Nephron progenitor cell (in vitro differentiated cells): Measurements from ENCODE around the gene HSD17B2.
"Not testable (repeated sequence)": the region's sequence is repeated elsewhere in the genome, so short reads cannot be mapped to it uniquely, and the experiment has no call there.

Experiments used
- DNase-seq: peaks from one replicate; pipeline ENCODE4 v3.0.0; 2021
- H3K27ac Mint-ChIP-seq: 2 replicates; pipeline ENCODE4 v1.8.0; 2021; ENCODE audit warnings: mild to moderate bottlenecking, moderate library complexity, mixed read lengths
- H3K27me3 Mint-ChIP-seq: 2 replicates; pipeline ENCODE4 v1.8.0; 2021; ENCODE audit warnings: mild to moderate bottlenecking, low read depth, mixed read lengths; ENCODE audit not compliant: poor library complexity
- H3K36me3 Mint-ChIP-seq: 2 replicates; pipeline ENCODE4 v1.8.0; 2021; ENCODE audit warnings: low read depth, mixed read lengths
- H3K4me1 Mint-ChIP-seq: 2 replicates; pipeline ENCODE4 v1.8.0; 2021; ENCODE audit warnings: mixed read lengths
- H3K4me3 Mint-ChIP-seq: 2 replicates; pipeline ENCODE4 v1.8.0; 2021; ENCODE audit warnings: mild to moderate bottlenecking, moderate library complexity, mixed read lengths
- H3K9me3 Mint-ChIP-seq: 2 replicates; pipeline ENCODE4 v1.8.0; 2021; ENCODE audit warnings: mild to moderate bottlenecking, moderate library complexity, mixed read lengths
- CTCF ChIP-seq: fragments of 200-600 bp; sonication (generic); IDR thresholded peaks from 2 replicates; pipeline ENCODE4 v1.5.0; 2021; ENCODE audit warnings: antibody characterized with exemption

HSD17B2 gene

GRCh38 chr16:82005027-82005830, 29.8 kb upstream of the HSD17B2 start:
- Mint-ChIP-seq H3K27me3 (peaks cover 3% of the 10 kb centered on the region), H3K4me3 (no peak overlapping the region), H3K36me3 (peaks cover 7% of the 10 kb centered on the region), H3K27ac (no peak overlapping the region), H3K4me1 (no peaks in the 10 kb centered on the region), H3K9me3 (peaks cover 27% of the 10 kb centered on the region)
- no peak for DNase-seq
- TF ChIP-seq CTCF, result no peak

DNA sequence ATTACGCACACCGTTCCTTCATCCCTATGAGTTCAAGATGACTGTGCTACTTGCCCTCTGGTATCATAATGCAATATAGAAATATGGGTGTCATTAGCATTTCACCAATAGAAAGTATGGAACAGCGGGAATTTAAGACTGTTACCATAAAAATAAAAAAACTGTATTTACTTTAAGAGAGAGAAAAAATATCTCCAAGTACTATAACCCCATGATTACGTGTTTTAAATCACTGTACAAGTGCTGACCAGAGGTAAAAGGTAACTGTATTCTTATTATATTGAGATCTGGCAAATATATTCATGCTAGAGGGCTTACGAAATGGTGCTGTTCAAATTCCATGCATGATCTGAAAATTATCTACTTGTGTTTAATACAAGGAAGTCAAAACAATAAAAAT, 29.0 kb upstream of the HSD17B2 start:
- H3K4me3 Mint-ChIP-seq, result no peak overlapping the region
- H3K4me1 Mint-ChIP-seq, result no peaks in the 10 kb centered on the region
- H3K27me3 Mint-ChIP-seq, result peaks cover 6% of the 10 kb centered on the region
- H3K9me3 Mint-ChIP-seq, result peaks cover 35% of the 10 kb centered on the region
- peaks cover 7% of the 10 kb centered on the region for H3K36me3 Mint-ChIP-seq
- TF ChIP-seq CTCF, result no peak
- no peak overlapping the region for H3K27ac Mint-ChIP-seq
- no peak for DNase-seq

DNA sequence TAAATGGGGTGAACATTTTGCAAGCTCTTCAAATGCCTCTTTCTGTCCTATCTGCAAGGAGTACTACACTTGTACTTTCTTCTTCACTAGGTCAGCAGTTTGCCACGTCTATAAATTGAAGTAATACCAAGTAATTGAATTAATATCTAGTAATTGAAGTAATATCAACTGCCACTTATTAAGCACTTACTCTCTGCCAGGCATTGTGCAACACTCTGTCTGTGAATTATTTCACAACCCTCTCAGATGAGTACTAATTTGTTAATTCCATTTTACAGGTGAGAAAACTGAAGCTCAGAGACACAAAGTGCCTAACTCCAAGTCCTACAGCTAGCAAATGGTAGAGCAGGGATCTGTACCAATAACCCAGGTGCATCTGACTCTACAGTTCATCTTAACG, 27.9 kb upstream of the HSD17B2 start:
- no peak for DNase-seq
- Mint-ChIP-seq H3K4me1 (no peaks in the 10 kb centered on the region), H3K27me3 (peaks cover 11% of the 10 kb centered on the region), H3K36me3 (peaks cover 11% of the 10 kb centered on the region), H3K4me3 (no peak overlapping the region), H3K27ac (no peak overlapping the region), H3K9me3 (peaks cover 43% of the 10 kb centered on the region)
- no peak for TF ChIP-seq CTCF

DNA sequence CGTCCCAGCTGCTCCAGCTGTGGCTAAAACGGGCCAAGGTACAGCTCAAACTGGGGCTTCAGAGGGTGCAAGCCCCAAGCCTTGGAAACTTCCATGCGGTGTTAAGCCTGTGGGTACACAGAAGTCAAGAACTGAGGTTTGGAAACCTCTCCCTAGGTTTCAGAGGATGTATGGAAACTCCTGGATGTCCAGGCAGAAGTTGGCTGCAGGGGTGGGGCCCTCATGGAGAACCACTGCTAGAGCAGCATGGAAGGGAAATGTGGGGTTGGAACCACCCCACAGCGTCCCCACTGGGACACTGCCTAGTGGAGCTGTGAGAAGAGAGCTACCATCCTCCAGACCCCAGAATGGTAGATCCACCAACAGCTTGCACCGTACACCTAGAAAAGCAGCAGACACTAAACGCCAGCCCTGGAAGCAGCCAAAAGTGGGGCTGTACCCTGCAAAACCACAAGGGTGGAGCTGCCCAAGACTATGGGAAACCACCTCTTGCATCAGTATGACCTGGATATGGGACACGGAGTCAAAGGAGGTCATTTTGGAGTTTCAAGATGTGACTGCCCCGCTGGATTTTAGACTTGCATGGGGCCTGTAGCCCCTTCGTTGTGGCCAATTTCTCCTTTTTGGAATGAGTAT, 26.0 kb upstream of the HSD17B2 start:
- no peak for DNase-seq
- H3K4me3 Mint-ChIP-seq, result no peak overlapping the region
- H3K36me3 Mint-ChIP-seq, result peaks cover 11% of the 10 kb centered on the region
- peaks cover 11% of the 10 kb centered on the region for H3K27me3 Mint-ChIP-seq
- no peak for TF ChIP-seq CTCF
- peaks cover 45% of the 10 kb centered on the region for H3K9me3 Mint-ChIP-seq
- no peak overlapping the region for H3K27ac Mint-ChIP-seq
- no peaks in the 10 kb centered on the region for H3K4me1 Mint-ChIP-seq

DNA sequence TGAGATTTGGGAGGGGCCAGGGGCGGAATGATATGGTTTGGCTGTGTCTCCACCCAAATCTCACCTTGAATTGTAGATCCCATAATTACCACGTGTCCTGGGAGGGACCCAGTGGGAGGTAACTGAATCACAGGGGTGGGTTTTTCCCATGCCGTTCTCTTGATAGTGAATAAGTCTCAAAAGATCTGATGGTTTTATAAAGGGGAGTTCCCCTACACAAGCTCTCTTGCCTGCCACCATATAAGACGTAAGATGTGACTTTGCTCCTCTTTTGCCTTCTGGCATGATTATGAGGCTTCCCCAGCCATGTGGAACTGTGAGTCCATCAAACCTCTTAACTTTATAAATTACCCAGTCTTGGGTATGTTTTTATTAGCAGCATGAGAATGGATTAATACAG, 25.3 kb upstream of the HSD17B2 start:
- DNase-seq, H3K4me1 Mint-ChIP-seq, H3K27ac Mint-ChIP-seq, H3K4me3 Mint-ChIP-seq: not testable (repeated sequence)
- peaks cover 11% of the 10 kb centered on the region for H3K27me3 Mint-ChIP-seq
- H3K36me3 Mint-ChIP-seq, result peaks cover 11% of the 10 kb centered on the region
- H3K9me3 Mint-ChIP-seq, result peaks cover 46% of the 10 kb centered on the region

DNA sequence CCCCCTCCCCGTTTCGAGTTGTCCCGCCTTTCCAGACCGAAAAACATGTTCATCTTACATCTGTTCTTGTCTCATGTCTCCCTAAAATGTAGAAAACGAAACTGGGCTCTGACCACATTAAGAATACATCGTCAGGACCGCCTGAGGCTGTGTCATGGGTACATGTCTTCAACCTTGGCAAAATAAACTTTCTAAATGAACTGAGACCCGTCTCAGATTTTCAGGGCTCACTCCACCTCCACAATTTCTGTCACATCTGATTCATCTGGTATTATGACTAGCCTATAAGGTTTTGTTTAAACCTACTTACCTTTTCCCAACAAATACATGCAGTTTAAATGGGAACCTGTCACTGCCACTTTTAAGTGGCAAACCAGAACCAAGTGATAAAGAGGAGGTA, 24.4 kb upstream of the HSD17B2 start:
- no peak for TF ChIP-seq CTCF
- Mint-ChIP-seq H3K4me3 (no peak overlapping the region), H3K36me3 (peaks cover 11% of the 10 kb centered on the region), H3K9me3 (peaks cover 52% of the 10 kb centered on the region), H3K4me1 (no peaks in the 10 kb centered on the region), H3K27ac (no peak overlapping the region), H3K27me3 (peaks cover 11% of the 10 kb centered on the region)
- DNase-seq, result no peak
